NCI-H748 (cell line): Measurements from ENCODE around the gene AMY1A.
"Not testable (repeated sequence)": the region's sequence is repeated elsewhere in the genome, so short reads cannot be mapped to it uniquely, and the experiment has no call there.

ENCODE experiments used
- DNase-seq: peaks from one replicate; lab custom pipeline; 2025; ENCODE audit not compliant: unreplicated experiment; lab: John Stamatoyannopoulos, UW

Gene AMY1A

DNA sequence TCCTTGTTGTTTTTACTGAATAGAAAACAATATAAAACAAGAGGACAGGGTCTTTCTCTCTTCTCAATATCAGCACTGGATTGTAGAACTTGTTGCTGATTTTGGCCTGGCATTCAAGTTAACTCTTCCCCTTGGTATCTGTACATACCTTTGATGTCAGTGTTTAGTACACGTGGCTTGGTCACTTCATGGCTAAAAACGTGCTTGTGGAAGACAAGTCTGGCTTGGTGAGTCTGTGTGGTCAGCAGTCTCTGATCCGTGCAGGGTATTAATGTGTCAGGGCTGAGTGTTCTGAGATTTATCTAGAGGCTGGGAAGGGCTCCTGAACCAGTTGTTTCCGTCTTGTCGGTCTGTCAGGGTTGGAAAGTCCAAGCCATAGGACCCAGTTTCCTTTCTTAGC, at the start of gene AMY1A:
AMY1A (plus strand) TSS at position 301 of the 400 bp plus-strand sequence. CDS start 571 bp downstream, outside the sequence.
- not testable (repeated sequence) for DNase-seq

DNA sequence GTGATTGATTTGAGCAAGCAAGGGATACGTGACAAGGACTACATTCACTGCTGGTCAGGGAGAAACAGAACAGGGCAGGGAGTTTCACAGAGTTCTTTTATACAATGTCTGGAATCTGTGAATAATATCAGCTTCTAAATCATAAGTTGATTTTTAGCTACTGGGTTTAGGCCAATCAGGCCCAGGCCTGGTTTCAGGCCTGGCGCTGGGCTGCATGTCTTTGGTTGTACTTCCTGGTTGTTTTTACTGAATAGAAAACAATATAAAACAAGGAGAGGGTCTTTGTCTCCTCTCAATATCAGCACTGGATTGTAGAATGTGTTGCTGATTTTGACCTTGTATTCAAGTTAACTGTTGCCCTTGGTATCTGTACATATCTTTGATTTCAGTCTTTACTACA, 39.2 kb upstream of the AMY1A start:
- DNase-seq = no peak

DNA sequence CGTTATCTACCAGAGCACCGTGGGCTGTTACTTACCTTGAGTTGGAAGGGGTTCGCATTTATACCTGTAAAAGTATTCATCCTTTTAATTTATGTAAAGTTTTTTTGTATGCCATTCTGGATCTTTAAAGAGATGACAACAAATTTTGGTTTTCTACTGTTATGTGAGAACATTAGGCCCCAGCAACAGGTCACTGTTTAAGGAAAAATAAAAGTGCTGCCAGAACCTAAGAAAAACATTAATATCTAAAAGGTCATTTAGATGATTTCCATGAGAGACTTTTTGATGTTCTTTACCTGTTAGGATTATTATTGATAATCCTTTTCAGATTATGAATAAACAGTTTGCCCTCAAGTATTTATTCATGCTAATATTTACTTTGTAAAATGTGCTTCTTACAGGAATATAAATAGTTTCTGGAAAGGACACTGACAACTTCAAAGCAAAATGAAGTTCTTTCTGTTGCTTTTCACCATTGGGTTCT, 38.5 kb upstream of the AMY1A start, which contains the start of gene AMY2A:
AMY2A (plus strand) TSS at position 434 of the 484 bp plus-strand sequence; CDS start at position 448, 14 bp downstream.
- not testable (repeated sequence) for DNase-seq

DNA sequence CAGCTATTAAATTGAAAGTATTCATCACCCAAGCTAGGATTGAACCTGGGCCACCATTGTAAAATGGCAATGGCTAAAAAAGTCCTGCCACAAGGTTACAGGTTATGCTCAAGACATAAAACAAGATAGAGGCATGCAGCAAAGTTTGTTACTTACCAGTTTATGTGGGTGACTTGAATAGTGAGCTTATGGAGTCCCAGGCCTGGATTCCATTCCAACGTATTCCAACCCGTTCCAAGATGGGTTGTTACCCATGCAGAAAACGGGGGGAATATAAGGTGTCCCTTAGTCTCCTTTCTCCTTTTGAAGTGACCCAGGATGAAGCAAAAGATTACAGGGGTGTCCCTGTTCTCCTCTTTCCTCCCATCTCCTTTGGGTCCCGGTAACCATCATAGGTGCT, 28.1 kb upstream of the AMY1A start:
- not testable (repeated sequence) for DNase-seq

DNA sequence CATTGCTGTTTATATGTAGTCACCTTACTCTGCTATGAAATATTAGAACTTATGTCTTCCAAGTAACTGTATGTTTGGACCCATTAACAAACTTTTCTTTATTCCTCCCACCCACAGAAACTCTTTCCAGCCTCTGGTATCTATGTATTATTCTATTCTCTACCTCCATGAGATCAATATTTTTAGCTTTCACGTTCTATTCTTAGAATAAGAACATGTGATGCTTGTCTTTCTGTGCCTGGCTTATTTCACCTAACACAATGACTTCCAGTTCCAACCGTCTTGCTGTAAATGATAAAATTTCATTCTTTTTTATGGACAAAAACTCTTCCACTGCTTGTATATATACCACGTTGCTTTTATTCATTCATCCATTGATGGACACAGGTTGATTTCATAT, 14.4 kb upstream of the AMY1A start:
- DNase-seq = not testable (repeated sequence)

DNA sequence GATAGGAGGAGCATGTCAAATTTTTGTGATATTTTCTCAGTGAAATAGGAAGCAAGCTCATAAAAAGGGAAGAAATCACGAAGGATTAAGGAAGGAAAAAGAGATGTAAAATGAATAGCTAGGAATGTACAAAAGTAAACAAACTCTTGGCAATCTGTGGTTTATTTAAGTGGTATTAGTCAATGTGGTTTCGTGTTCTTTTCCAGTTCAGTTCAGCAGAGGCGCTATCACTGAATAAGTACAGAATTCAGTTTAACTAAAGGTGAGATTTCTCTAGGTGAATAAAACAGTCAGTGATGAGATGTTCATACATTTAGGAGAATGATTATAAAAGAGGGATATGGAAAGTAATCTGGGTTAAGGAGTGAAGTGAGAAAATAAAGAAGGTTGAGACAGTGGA, 11.7 kb upstream of the AMY1A start:
- DNase-seq = not testable (repeated sequence)

DNA sequence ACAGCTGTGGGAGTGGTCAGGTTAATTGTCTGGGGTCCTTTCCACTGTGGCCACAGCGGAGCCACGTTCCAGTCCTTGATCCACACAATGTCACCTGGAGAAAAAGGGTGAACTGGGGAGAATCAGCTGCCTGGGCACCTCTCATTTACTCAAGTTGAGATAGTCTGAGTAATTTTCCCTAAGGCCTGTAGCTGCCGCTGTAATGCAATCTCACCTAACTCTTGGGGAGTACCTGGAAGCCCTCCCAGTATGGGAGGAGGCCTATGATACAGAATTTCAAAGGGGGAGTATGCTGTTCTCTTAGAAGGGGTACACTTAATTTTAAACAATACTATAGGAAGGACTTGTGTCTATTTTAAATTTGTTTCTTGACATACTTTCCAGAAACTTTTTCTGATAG, 5.3 kb upstream of the AMY1A start:
- not testable (repeated sequence) for DNase-seq

DNA sequence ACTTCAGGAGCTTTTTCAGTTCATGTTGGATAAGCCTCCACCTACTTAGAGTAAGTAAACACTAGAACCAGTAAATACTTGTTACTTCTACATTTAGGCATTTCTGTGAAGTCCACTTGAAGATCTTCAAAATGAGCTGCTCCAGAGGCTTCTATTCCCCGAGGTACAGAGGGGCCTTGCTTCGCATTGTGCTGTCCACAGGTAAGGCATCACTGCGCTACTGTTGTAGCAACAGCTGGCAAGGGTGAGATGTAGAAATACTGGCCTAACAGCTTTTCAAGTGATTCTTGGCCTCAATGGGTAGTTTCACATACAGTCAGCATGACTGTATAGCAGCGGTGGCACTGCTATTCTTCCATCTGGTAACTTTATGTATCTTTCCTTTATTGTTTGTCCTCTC, 4.7 kb upstream of the AMY1A start:
- DNase-seq = not testable (repeated sequence)

DNA sequence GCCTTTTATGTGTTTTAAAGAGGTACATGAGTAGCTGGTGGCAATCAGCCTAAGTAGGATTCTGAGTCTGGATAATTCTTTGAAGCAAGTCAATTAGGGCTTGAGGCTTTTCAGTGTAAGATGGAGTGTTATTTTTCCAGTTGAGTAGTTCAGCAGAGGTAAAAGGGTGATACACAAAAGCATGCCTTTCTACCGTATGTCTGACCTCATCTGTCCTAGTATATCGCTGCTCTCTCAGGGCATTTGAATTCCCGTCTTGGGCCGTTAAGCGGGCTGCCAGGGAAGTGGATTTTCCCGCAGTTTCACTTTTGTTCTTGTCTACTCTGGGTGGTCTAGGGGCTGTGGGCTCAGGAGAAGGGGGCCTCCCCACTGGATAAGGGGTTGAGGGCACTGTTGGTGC, 1.4 kb upstream of the AMY1A start:
- DNase-seq = not testable (repeated sequence)

DNA sequence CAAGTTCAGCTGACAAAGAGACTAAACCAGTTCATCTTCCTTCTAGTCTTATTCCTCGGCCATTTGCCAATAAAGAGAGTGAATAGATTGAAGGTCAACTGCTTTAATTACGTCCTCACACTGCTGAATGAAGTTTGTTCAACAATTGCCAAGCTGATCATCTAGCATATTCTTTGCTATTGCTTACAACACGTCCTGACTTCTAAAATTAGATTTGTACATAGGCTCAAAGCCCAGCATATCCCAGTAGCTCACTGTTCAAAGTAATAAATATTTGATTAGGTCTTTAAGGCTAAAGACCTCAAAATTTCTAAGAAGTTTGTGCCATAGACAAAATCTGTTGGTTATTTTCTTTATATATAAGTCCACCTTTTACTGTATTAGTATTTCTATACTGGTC, 20.8 kb downstream of the AMY1A start:
- not testable (repeated sequence) for DNase-seq

DNA sequence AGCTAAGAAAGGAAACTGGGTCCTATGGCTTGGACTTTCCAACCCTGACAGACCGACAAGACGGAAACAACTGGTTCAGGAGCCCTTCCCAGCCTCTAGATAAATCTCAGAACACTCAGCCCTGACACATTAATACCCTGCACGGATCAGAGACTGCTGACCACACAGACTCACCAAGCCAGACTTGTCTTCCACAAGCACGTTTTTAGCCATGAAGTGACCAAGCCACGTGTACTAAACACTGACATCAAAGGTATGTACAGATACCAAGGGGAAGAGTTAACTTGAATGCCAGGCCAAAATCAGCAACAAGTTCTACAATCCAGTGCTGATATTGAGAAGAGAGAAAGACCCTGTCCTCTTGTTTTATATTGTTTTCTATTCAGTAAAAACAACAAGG, 40.5 kb downstream of the AMY1A start, which contains the start of gene AMY1B:
AMY1B (minus strand) TSS at position 101 of the 400 bp plus-strand sequence. CDS start 571 bp downstream, outside the sequence.
- DNase-seq = not testable (repeated sequence)

DNA sequence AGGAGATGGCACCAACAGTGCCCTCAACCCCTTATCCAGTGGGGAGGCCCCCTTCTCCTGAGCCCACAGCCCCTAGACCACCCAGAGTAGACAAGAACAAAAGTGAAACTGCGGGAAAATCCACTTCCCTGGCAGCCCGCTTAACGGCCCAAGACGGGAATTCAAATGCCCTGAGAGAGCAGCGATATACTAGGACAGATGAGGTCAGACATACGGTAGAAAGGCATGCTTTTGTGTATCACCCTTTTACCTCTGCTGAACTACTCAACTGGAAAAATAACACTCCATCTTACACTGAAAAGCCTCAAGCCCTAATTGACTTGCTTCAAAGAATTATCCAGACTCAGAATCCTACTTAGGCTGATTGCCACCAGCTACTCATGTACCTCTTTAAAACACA, 41.9 kb downstream of the AMY1A start:
- DNase-seq = not testable (repeated sequence)

DNA sequence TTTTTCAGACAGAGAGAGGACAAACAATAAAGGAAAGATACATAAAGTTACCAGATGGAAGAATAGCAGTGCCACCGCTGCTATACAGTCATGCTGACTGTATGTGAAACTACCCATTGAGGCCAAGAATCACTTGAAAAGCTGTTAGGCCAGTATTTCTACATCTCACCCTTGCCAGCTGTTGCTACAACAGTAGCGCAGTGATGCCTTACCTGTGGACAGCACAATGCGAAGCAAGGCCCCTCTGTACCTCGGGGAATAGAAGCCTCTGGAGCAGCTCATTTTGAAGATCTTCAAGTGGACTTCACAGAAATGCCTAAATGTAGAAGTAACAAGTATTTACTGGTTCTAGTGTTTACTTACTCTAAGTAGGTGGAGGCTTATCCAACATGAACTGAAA, 45.1 kb downstream of the AMY1A start:
- not testable (repeated sequence) for DNase-seq

DNA sequence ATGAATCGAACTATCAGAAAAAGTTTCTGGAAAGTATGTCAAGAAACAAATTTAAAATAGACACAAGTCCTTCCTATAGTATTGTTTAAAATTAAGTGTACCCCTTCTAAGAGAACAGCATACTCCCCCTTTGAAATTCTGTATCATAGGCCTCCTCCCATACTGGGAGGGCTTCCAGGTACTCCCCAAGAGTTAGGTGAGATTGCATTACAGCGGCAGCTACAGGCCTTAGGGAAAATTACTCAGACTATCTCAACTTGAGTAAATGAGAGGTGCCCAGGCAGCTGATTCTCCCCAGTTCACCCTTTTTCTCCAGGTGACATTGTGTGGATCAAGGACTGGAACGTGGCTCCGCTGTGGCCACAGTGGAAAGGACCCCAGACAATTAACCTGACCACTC, 45.7 kb downstream of the AMY1A start:
- not testable (repeated sequence) for DNase-seq

DNA sequence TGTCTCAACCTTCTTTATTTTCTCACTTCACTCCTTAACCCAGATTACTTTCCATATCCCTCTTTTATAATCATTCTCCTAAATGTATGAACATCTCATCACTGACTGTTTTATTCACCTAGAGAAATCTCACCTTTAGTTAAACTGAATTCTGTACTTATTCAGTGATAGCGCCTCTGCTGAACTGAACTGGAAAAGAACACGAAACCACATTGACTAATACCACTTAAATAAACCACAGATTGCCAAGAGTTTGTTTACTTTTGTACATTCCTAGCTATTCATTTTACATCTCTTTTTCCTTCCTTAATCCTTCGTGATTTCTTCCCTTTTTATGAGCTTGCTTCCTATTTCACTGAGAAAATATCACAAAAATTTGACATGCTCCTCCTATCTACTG, 52.1 kb downstream of the AMY1A start:
- DNase-seq = not testable (repeated sequence)

DNA sequence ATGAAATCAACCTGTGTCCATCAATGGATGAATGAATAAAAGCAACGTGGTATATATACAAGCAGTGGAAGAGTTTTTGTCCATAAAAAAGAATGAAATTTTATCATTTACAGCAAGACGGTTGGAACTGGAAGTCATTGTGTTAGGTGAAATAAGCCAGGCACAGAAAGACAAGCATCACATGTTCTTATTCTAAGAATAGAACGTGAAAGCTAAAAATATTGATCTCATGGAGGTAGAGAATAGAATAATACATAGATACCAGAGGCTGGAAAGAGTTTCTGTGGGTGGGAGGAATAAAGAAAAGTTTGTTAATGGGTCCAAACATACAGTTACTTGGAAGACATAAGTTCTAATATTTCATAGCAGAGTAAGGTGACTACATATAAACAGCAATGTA, 54.8 kb downstream of the AMY1A start:
- DNase-seq = not testable (repeated sequence)
